HG02678 (cell line): ENCODE data around the gene NOP9.

Experiments
- ATAC-seq: cut with Tn5 transposase; IDR thresholded peaks from one replicate; pipeline ENCODE4 v1.9.1; 2021; ENCODE audit warnings: mild to moderate bottlenecking, moderate library complexity; ENCODE audit not compliant: unreplicated experiment

The NOP9 gene

GRCh38 chr14:24299255-24300191, at the start of gene NOP9, which contains the start of gene DHRS1:
Gene NOP9 (plus strand): TSS chr14:24299850. CDS start chr14:24299955, 105 bp downstream.
Gene DHRS1 (minus strand): TSS chr14:24299780. CDS start chr14:24299106, 674 bp downstream.
- peak; percentile 75 for ATAC-seq

GRCh38 chr14:24250354-24250753, 49.3 kb upstream of the NOP9 start:
- ATAC-seq = no peak

GRCh38 chr14:24251880-24252288, 47.8 kb upstream of the NOP9 start:
- no peak for ATAC-seq

GRCh38 chr14:24252289-24253124, 47.1 kb upstream of the NOP9 start:
- no peak for ATAC-seq

GRCh38 chr14:24253936-24254335, 45.7 kb upstream of the NOP9 start:
- no peak for ATAC-seq

GRCh38 chr14:24254630-24255392, 44.8 kb upstream of the NOP9 start:
- no peak for ATAC-seq

GRCh38 chr14:24255438-24255837, 44.2 kb upstream of the NOP9 start:
- no peak for ATAC-seq

GRCh38 chr14:24255931-24256711, 43.5 kb upstream of the NOP9 start:
- ATAC-seq = no peak

- ATAC-seq = no peak
Observed at GRCh38 chr14:24256960-24257359, 42.7 kb upstream of the NOP9 start.

GRCh38 chr14:24258119-24258518, 41.5 kb upstream of the NOP9 start:
- no peak for ATAC-seq

- ATAC-seq = no peak
Observed at GRCh38 chr14:24258548-24259265, 40.9 kb upstream of the NOP9 start.

- ATAC-seq = no peak
Observed at GRCh38 chr14:24259282-24260025, 40.2 kb upstream of the NOP9 start.

GRCh38 chr14:24260026-24260779, 39.4 kb upstream of the NOP9 start:
- ATAC-seq = no peak

- ATAC-seq = no peak
Observed at GRCh38 chr14:24260780-24261157, 38.9 kb upstream of the NOP9 start.

GRCh38 chr14:24261256-24261968, 38.2 kb upstream of the NOP9 start:
- no peak for ATAC-seq

GRCh38 chr14:24261969-24262327, 37.7 kb upstream of the NOP9 start:
- no peak for ATAC-seq
